ENCODE measurements around the gene MAF.

Gene MAF

DNA sequence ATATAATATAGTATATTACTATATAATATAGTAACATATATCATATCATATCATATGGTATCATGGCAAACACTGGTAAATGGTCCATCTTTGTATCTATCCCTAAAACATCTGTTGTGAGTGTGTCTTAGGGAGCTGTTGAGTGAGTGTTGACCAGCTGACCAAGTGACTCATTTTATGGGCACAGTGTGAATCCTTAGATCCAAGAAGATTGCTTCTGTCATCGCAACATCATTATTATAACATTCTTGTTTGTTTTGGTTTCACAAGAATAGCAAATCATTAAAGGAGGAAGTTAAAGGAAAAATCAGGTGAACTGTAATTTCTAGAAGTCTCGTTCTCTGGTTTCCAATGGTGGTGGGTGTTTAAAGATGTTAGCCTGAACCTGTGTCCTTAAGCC lies 11.7 kb upstream of the MAF start:
- no peak for DNase-seq (ENCODE audit: low spot score)

DNA sequence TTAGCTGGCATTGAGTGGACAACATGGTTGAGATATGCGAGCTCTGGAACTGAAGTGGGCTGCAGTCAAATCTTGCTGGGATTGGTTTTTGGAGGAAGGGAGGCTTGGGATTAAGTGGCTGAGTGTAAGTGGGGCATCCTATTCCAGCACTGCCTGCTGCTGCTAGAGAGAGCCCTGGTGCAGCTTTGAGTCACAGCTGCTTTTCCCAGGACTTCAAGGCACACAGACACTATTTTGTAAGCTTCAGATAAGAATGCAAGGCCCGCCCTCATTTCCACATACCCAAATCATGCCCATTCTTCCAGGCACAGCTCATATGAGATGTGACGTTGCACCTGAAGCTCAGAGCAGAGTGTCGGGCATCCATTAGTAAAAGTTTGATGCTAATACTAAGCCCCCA lies 10.2 kb upstream of the MAF start:
- no peak for DNase-seq (ENCODE audit: low spot score)

DNA sequence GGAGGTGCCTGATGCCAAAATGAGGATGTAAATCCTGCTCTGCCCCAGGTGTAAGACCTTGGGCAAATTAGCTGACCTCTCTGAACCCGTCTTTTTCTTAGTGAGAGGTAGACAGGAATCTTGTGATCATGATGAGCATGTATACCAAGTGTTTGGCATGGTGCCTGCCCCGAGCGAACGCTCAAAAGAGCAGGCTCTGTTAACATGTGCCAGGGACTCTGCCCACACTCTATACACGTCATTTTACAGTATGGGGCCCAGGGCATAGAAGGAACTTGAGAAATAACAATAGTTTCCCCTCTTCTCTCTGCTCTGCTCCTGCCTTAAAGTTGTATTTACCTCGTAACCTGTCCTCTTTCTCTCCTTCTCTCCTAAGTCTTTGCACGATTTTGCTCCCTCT lies 9.3 kb upstream of the MAF start:
- no peak for DNase-seq (ENCODE audit: low spot score)

DNA sequence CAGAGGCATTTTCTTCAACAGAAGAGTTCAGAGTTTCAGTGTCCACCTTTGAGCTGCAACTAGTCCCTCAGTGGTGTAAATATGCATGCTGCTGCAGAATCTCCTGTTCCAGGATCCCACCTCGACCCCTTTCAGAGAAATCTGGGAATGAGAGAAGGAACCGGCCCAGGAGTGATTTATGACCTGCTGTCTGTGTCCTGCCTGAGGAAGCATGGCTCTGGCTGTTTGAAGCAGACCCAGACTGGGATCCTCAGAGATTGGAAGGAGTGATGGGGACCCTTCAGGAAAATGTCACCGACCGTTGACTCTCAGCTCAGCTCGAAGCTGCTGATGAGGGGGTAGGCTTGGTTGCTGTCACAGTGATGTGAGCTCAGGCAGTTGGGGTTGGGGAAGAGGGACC lies 8.4 kb upstream of the MAF start:
- no peak for DNase-seq (ENCODE audit: low spot score)

DNA sequence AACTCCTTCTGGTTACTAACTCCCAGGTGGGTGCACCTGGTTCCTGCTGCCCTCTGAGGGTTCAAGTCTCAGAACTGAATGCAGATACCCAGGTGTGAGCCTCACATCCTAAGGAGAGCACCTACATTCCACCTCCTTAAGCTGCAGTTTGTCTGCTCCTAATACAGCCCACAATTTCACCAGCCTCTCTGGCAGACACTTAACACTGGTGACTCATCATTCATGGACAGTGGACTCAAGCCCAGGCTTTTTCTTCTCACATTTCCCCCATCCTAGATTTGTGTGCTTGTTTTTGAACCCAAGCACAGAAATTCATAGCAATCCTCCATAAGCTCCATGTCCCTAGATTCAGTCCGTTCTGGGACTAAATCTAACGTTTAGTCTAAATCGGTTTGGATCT lies 7.0 kb upstream of the MAF start:
- DNase-seq (ENCODE audit: low spot score) = no peak

DNA sequence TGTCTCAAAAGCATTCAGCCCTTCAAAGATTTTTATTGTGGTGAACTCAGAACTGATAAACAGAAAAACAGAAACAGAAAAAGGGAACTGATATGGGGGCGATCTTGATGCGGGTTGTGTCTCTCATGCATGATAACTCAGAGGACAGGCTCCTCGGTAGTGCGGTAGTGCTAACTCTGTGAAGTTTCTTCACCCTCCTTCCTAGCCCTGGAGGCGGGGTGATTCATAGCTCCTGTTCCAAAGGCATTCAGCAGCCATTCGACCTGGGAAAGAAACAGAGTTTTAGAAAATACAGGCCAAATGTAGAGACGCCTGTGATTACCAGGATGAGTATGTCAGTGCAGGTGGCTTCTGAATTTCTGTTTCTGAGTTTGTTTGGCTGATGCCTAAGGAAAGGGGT lies 5.5 kb upstream of the MAF start:
- DNase-seq (ENCODE audit: low spot score) = no peak

DNA sequence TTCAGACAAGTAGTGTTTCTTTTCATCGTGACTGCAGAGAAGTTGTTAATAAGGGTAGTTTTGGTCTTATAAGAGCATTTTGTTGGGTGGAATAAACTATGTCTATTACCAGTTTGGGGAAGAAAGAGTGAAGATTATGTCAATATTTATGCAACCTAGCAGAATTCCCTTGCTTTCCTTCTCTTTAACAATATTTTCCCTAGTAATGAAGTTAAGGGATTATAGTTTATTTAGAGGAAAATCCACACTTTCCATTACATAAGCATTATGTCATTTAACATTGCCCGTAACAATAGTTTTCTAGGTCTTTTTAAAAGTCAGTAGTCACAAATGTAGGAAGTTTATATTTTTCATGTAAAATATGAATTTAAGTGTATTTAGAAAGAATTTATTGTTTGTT lies 2.5 kb upstream of the MAF start:
- no peak for DNase-seq (ENCODE audit: low spot score)

DNA sequence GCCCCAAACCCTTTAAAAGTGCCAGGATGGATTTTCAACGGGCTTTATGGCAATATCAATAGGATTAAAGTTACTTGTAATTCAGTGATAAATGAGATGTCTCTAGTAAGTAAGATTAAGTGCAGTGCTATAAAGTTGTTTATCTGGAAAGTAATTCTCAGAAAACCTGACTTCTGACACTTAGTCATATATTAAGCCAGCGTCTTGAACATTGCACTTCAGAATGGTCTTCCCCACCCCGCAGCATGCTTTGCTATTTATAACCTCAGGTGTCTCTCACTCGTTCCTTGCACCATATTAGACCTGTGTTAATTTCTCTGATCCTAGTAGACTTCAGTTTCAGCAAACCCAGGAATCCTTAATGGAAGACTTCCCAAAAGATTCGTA lies 2.1 kb upstream of the MAF start:
- no peak for DNase-seq (ENCODE audit: low spot score)

DNA sequence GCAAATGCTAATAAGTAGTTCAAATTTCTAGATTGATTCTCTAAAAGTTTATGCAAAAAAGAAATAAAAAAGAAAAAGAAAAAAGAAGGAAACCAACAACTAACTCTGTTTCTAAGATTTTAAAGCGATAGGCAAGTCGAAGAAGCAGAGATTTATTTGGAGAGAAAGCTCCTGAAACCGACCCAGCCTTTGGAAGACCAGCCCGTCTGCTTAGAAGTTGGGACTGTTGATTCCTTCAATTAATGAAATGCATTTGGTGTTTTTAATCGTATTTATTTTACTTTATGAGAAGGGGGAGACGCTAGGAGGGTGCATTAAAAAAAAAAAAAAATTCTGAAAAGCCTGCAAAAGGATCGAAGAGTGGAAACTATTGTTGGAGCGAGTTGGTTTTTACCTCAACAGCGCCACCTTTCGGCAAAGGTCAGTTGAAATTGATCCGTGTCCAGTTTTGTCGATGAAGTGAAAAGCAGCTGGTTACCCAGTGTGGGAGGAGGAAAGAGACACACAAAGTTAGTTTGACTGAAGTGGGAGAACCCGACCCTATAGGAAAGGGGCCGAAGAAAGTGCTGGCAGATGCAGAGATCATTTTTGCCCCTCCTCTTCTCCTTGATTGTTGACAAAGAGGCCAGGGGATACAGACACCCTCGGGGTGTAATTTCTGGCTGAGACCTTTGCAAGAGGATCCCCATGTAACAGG lies 1.5 kb upstream of the MAF start:
- peak; percentile 61 for DNase-seq (ENCODE audit: low spot score)

DNA sequence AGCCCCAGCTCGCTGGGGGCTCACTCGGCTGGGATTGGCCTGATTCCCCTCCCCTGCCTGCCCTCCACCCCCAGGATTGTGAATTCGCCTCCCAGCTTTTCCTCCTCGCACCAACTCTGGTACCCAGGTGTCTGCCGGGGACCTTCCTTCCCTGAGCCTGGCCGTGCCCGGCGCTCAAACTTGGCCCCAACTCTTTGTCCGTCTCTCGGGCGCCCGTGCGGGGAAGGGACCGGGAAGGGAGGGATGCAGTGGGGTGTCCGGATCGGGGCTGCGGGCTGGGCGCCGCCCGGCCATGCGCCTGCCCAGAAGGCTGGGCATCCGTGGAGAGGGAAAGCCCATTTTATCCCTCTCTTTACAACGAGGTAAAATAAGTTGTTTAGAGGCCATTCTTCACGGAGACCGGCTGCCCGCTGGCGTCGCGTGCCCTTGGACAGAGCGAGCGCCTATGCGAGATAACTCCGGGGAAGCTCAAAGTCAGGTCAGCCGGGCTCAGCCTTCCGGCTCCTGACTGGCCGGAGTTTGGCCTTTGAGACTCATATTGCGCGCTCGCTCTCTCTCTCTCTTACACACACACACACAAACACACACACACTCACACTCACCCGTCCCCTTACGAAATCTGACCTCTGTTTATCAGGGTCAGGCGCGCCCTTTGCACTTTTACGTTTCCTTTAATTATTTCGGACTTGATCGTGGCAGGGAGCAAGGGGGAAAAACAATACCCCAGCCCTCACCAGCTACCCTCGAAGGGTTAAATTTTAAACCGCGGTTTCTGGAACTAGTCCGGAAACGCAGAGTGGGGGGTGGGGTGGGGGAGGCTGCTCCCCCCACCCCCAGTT lies 774 bp upstream of the MAF start:
- DNase-seq (ENCODE audit: low spot score) = peak; percentile 71

DNA sequence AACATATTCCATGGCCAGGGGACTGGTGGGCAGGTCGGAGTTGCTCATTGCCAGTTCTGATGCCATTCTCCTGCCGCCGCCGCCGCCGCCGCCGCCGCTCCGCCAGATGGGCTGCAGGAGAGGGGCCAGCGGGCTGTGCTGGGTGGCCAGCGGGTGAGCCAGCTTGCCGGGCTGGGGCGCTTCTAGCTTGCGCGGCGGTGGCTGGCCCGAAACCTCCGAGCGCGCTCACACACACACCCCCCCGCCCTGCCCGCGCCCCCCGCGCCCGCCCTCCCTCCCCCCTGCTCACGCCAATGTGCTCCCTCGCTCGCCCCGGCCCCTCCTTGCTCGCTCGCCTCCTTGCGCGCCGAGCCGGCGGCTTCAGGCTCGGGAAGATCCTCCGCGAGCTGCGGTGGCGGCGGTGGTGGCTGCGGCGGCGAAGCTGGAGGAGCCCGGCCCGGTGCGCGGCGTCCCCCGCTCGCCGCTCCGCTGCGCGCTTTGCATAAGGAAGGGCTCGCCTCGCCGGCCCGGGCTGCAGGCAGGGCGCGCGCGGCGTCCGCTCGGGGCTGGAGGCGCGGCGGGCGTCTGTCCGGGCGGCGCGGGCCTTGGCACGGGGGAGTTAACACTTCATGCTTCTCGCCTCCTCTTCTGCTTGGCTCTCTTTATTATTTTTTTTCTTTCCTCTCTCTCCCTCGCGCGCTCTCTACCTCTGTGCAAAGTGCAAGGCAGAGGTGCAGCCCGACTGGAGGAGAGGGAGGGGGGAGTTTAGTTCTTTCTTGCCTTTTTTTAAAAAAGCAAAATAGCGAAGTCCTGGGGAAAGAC lies 500 bp downstream of the MAF start:
- peak; percentile 59 for DNase-seq (ENCODE audit: low spot score)

DNA sequence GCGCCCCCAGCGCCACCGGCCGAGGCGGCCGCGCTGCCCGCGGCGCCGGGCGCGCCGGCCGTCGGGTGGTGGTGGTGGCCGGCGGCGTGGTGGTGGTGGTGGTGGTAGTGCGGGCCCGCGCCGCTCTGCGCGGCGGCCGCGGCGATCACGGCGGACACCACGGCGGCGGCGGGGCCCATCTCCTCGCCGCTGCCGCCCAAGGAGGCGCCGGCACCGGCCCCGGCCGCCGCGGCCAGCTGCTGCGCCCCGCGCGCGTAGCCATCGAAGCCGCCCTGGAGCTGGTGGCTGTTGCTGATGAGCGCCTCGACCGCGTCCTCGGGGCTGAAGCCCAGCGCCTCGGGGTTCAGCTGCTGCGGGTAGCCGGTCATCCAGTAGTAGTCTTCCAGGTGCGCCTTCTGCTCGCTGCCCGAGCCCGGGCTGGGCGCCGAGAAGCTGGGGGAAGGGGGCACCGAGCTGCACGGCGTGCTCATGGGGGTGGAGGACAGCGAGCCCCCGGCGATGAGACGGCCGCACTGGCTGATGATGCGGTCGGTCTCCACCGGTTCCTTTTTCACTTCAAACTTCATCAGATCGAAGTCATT lies 1.2 kb downstream of the MAF start:
- DNase-seq (ENCODE audit: low spot score) = peak; percentile 53

DNA sequence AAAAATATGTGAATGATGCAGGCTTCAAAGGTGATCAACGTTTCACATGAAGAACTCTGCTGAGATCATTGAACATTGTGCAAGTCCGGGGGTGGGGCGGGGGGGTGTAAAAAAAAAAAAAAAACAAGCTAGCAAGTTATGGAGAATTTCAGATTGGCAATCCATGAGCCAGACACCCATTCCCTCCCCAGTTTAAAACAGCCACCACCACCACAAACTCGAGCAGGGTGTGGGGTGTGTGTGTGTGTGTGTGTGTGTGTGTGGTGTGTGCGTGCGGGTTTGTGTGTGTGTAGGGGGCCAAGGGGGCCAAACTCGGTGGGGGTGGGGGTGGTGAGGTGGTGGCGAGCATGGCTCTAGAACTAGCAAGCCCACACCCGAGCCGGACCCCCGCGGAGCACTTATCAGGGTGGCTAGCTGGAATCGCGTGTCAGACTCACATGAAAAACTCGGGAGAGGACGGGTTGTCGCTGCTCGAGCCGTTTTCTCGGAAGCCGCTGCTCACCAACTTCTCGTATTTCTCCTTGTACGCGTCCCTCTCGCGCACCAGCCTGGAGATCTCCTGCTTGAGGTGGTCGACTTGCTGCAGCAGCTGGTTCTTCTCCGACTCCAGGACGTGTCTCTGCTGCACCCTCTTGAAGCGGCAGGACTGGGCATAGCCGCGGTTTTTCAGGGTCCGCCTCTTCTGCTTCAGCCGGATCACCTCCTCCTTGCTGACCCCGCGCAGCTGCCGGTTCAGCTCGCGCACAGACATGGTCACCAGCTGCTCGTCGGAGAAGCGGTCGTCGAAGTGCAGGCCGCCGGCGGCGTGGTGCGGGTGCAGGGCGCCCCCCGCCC lies 2.0 kb downstream of the MAF start:
- peak; percentile 69 for DNase-seq (ENCODE audit: low spot score)

DNA sequence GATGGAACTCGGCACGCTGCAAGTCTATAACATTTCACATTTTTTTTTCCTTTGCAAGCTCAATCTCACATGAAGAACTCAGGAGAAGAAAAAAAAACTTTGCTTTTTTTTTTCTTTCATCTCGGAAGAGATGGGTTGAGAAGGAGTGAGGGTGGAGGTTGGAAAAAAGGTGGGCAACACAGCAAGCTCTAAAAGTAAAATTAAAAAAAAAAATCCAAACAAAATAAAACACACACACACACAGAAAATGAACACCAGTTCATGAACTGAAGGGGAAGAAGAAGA lies 2.5 kb downstream of the MAF start:
- no peak for DNase-seq (ENCODE audit: low spot score)

DNA sequence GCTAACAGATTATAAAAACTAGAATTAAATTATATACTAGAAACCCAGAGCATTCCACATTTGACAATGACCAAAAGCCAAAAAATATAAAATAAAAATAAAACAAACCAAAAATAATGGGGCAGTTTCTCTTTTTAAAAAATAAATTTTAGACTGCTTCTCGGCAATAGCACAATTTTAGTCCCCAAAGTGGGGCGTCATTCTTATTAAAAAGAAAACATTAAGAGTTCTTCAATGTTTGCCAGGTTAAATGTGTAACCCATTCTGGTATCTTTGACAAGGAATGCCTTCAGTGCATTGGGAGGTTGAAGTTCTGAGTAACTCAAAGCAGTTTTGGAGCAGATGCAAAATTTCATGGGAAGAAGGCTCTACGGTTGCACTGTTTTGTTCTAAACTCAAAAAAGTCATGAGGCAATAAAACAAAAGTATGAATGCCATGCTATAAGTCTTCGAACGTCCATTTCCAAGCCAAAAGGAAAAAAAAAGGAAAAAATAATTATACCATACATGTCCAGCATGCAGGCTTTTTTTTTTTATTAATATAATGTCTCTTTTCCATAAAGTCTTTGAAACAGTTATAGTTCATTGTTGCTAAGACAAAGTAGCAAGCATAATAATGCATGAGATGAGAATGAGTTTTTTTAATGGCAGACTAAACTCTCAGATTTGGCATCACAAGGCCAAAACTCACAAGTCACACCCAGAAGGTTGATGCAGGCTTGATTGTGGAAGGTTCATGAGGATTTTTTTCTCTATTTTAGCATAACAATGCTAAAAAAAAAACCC lies 3.1 kb downstream of the MAF start:
- no peak for DNase-seq (ENCODE audit: low spot score)

DNA sequence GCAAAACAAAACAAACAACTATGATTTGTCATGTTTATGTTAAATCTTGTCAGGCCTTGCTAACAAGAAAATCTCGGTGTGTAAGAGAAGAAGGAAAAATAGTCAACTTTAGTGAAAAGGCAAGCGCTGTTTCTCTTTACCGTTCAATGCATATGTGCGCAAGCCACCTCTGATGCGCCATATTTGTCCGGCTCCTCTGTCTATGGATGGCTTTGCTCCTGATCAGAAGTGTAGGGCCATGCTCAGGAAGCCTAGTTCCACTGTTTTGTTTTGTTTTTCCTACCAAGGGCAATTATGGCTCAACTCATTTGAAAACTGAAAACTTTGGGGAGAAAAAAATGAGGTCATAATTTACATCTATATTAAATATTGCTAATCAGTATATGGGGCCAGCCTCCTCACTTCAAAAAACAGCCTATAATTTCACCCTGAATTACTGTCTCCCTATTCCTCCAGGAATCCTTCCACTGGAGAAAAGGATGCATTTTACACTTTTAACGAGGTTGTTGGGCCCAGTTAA lies 4.5 kb downstream of the MAF start:
- DNase-seq (ENCODE audit: low spot score) = no peak

DNA sequence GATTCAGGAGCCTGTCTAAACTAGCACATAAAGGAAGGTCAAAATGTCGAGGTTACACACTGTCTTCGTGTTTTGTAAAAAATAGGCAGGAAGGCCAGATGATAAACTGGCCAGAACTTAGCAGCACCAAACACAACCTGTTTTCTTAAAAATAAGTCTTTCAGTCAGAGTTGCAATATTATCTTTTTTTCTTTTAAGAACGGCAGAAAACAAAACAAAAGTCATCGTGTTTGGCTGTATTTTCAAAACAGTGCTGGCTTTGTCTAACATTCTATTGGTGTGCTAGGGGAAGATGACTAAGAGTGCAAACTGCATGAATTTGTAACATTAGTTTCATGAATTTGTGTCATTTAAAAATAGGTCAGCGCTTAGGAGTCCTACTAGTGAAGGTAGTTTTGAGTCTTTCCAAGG lies 5.3 kb downstream of the MAF start:
- DNase-seq (ENCODE audit: low spot score) = no peak

DNA sequence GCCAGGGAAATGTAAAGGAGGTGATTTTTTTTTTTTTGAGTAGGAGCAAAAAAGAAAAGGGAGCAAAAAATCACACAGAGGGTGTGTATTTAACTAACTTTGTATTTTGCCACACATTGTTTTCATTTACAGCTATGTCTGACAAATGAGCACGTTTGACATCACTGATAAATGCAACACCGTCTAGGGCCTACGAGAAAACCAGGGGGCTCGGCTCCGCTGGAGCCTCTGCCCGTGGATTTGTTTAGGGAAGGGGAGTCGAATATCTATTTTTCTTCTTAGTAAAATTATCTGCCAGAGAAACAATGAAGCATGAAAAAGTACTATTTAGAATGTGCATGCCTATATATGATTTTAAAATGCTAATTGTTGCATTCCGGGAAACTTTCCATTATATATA lies 6.8 kb downstream of the MAF start:
- no peak for DNase-seq (ENCODE audit: low spot score)

DNA sequence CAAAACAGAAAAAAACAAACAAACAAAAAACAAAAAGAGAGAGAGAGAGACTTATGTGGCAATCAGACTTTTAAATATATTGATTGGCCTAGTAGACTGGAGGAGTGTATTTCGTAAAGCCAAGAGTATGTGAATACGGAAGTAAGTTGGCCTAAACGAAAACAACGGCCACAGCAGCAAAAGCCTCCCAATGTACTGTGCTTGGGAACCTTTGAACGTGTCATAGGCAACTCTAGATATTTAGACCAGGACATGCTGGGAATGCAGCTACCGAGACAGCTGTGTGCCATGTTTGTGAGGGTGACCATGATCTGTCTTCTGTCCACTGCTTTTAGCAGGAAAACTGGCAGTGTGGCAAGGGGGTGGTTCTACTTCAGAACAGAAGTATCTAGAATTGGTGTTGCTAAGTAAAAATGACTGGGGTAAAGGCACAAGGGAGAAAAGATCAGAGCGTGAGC lies 7.4 kb downstream of the MAF start:
- peak; percentile 72 for DNase-seq (ENCODE audit: low spot score)

DNA sequence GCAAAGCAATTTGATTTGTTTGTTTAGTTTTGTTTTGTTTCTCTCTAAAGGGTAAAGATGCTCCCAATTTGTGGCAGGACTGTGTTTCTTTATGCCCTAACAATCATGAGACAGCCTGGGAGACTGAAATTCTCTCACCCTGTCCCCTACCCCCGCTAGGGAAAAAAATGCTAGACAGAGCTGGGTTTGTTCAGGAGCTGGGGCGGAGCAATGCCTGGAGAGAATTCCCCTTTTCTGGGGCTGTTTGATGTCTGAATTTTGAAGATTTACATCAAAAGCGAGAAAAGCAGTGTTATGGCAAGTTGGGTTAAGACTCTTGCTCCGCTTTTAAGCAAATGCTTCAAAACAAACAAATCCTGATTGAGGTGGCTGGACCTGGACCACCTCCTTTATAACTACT lies 8.4 kb downstream of the MAF start:
- peak; percentile 58 for DNase-seq (ENCODE audit: low spot score)

DNA sequence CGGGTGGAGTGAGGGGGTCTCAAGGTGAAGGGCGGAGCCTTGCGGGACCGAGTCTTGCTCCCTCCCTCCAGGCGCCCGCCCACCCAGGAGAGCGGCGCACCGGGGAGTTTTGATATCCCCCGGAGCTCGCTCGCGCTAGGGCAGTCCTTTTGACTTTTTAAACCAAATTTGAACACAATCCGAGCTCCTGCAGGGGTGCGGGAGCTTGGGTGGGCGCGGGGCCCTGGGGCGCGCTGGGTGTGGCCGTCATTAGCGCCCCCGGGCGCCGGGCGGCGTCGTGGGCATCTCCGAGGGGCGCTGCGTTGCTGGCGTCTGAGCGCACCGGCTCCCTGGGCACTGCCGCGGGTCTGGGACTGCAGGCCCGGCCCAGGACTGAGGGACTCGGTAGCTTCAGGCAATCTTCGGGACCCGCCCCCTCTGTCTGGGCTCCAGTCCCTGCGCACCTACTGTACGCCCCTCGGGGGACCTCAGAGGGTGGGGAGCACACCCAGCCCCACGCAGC lies 10.9 kb downstream of the MAF start:
- no peak for DNase-seq (ENCODE audit: low spot score)
